Erythroblast (primary cell): Measurements from ENCODE around the gene LDLRAD2.

Experiments used
- GATA1 ChIP-seq: IDR thresholded peaks from 2 replicates; pipeline ENCODE4 v1.6.1; 2011; ENCODE audit warnings: low read depth, mild to moderate bottlenecking, control low read depth, low read length, moderate library complexity
- POLR2A ChIP-seq: IDR thresholded peaks from 2 replicates; pipeline ENCODE4 v1.6.1; 2011; ENCODE audit warnings: mild to moderate bottlenecking, low read length

GRCh38 chr1:21863981-21864380 is 51.9 kb downstream of the LDLRAD2 start:
- TF ChIP-seq POLR2A = no peak
- no peak for TF ChIP-seq GATA1
